DND-41 (cell line): ENCODE measurements around the gene VTI1A.

Experiments used
- ATAC-seq: fragments of 200-7000 bp; cut with Tn5 transposase; 3 replicates; pipeline ENCODE4 v1.9.1; 2021; ENCODE audit warnings: low read depth; ENCODE audit not compliant: insufficient read depth
- DNase-seq: peaks from one replicate; pipeline ENCODE4 v3.0.0-alpha.2; 2020
- H2AFZ ChIP-seq: 2 replicates; pipeline ENCODE4 v1.6.0; 2012; ENCODE audit warnings: low read depth, low read length
- H3K27ac ChIP-seq: 2 replicates; pipeline ENCODE4 v1.5.1; 2012; ENCODE audit warnings: low read length, inconsistent platforms
- H3K27me3 ChIP-seq: fragments of 200-600 bp; sonication (generic); 2 replicates; pipeline ENCODE4 v1.6.0; 2012; ENCODE audit warnings: low read length, mild to moderate bottlenecking, inconsistent platforms; ENCODE audit not compliant: insufficient read depth, poor library complexity
- H3K36me3 ChIP-seq: 2 replicates; pipeline ENCODE4 v1.5.1; 2012; ENCODE audit warnings: low read length, inconsistent platforms; ENCODE audit not compliant: insufficient read depth
- H3K4me1 ChIP-seq: 2 replicates; pipeline ENCODE4 v1.5.1; 2012; ENCODE audit warnings: mild to moderate bottlenecking, low read length; ENCODE audit not compliant: insufficient read depth
- H3K4me2 ChIP-seq: 2 replicates; pipeline ENCODE4 v1.6.0; 2012; ENCODE audit warnings: mild to moderate bottlenecking, moderate library complexity, low read length, inconsistent platforms; ENCODE audit not compliant: insufficient read depth
- H3K4me3 ChIP-seq, 2 experiments: fragments of 200-600 bp in 1 of 2; shearing (Covaris generic) in 1 of 2; 2 replicates each; pipeline ENCODE4 v1.5.1; 2012 to 2016; ENCODE audit warnings: inconsistent platforms in 2 of 2, low read length in 2 of 2, mild to moderate bottlenecking in 2 of 2, low read depth in 1 of 2, moderate library complexity in 1 of 2
- H3K79me2 ChIP-seq: 2 replicates; pipeline ENCODE4 v1.6.0; 2012; ENCODE audit warnings: low read length, inconsistent platforms; ENCODE audit not compliant: insufficient read depth
- H3K9ac ChIP-seq: 2 replicates; pipeline ENCODE4 v1.6.0; 2012; ENCODE audit warnings: low read depth, mild to moderate bottlenecking, inconsistent platforms, low read length, moderate library complexity
- H3K9me3 ChIP-seq: 2 replicates; pipeline ENCODE4 v1.5.1; 2012; ENCODE audit warnings: low read length, moderate library complexity, mild to moderate bottlenecking, inconsistent platforms; ENCODE audit not compliant: insufficient read depth, severe bottlenecking
- H4K20me1 ChIP-seq: 2 replicates; pipeline ENCODE4 v1.6.0; 2012; ENCODE audit warnings: low read length; ENCODE audit not compliant: insufficient read depth
- EZH2 ChIP-seq: IDR thresholded peaks from 3 replicates; pipeline ENCODE4 v1.6.1; 2012; ENCODE audit warnings: borderline replicate concordance, low read depth, mild to moderate bottlenecking, moderate library complexity, low read length, inconsistent platforms; ENCODE audit not compliant: severe bottlenecking
- TF ChIP-seq, protein P1 (sequence below): IDR thresholded peaks from 2 replicates; pipeline ENCODE4 v1.5.1; 2012; ENCODE audit warnings: borderline replicate concordance, low read length, moderate library complexity, mild to moderate bottlenecking; ENCODE audit not compliant: poor library complexity, severe bottlenecking; ENCODE audit errors: extremely low read depth

VTI1A gene

DNA sequence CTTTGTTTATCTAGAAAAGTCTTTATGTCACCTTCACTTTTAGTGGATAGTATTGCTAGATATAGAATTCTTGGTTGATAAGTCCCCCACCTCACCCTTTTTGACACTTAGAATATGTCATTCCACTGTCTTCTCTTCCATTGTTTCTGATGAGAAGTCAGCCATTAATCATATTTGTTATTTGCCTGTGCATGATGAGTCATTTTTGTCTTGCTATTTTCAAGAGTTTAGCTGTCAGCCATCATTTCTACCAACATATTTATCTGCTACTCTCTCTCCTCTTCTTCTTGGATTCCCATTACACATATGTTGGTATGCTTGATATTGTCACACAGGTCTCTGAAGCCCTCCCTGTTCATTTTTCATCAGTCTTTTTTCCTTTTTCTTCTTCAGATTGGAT is 342.2 kb downstream of the VTI1A start:
- Histone ChIP-seq H3K79me2 (no peaks in the 10 kb centered on the region), H4K20me1 (no peaks in the 10 kb centered on the region), H3K9ac (no peak overlapping the region)

DNA sequence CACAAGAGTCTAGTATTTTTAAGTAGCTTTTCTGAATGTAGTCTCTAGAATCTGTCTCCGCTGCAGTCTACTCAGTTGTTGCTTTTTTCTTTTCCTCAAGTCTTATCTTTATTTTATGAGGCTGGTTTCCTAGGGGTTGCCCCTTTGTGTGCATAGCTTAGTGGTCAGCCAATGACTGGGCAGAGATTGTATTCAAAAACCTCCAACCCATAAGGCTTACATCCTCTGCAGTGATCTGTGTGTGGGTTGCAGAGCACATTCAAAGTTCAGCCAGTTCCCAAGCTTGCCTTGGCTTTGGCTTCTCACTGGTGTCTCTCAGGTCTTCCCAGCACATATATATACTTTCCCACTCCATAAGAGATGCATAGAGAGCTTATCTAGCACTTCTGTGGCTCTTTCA is 343.0 kb downstream of the VTI1A start:
- no peak overlapping the region for H3K9ac ChIP-seq
- TF ChIP-seq, protein P1, sequence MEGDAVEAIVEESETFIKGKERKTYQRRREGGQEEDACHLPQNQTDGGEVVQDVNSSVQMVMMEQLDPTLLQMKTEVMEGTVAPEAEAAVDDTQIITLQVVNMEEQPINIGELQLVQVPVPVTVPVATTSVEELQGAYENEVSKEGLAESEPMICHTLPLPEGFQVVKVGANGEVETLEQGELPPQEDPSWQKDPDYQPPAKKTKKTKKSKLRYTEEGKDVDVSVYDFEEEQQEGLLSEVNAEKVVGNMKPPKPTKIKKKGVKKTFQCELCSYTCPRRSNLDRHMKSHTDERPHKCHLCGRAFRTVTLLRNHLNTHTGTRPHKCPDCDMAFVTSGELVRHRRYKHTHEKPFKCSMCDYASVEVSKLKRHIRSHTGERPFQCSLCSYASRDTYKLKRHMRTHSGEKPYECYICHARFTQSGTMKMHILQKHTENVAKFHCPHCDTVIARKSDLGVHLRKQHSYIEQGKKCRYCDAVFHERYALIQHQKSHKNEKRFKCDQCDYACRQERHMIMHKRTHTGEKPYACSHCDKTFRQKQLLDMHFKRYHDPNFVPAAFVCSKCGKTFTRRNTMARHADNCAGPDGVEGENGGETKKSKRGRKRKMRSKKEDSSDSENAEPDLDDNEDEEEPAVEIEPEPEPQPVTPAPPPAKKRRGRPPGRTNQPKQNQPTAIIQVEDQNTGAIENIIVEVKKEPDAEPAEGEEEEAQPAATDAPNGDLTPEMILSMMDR: no peak
- no peak for TF ChIP-seq EZH2
- ATAC-seq (no peak), DNase-seq (no peak)
- H3K79me2 ChIP-seq: no peaks in the 10 kb centered on the region
- no peak overlapping the region for H2AFZ ChIP-seq
- no peaks in the 10 kb centered on the region for H3K4me1 ChIP-seq
- no peak overlapping the region for H3K27ac ChIP-seq
- peaks cover 5% of the 10 kb centered on the region for H3K9me3 ChIP-seq
- no peaks in the 10 kb centered on the region for H4K20me1 ChIP-seq
- H3K27me3 ChIP-seq: no peaks in the 10 kb centered on the region
- H3K4me3 ChIP-seq: no peak overlapping the region
- no peaks in the 10 kb centered on the region for H3K36me3 ChIP-seq
- no peak overlapping the region for H3K4me2 ChIP-seq

More for the DNA sequence above, 342.2 kb downstream of the VTI1A start:
- no peak for TF ChIP-seq EZH2
- TF ChIP-seq, protein P1: no peak
- H3K36me3 ChIP-seq: no peaks in the 10 kb centered on the region
- H3K4me1 ChIP-seq: no peaks in the 10 kb centered on the region
- H3K27ac ChIP-seq: no peak overlapping the region
- no peak overlapping the region for H3K4me3 ChIP-seq
- ATAC-seq: no peak
- H3K9me3 ChIP-seq: peaks cover 5% of the 10 kb centered on the region
- no peak overlapping the region for H2AFZ ChIP-seq
- no peaks in the 10 kb centered on the region for H3K27me3 ChIP-seq
- H3K4me2 ChIP-seq: no peak overlapping the region
- no peak for DNase-seq

- Histone ChIP-seq H2AFZ (no peak overlapping the region), H3K27me3 (no peaks in the 10 kb centered on the region), H3K36me3 (no peaks in the 10 kb centered on the region), H3K9me3 (peaks cover 5% of the 10 kb centered on the region), H3K4me3 (no peak overlapping the region), H3K79me2 (no peaks in the 10 kb centered on the region), H3K4me1 (no peaks in the 10 kb centered on the region), H3K4me2 (no peak overlapping the region), H3K27ac (no peak overlapping the region), H4K20me1 (no peaks in the 10 kb centered on the region), H3K9ac (no peak overlapping the region)
- no peak for DNase-seq
- TF ChIP-seq EZH2: no peak
- TF ChIP-seq, protein P1: no peak
- no peak for ATAC-seq
Measured at GRCh38 chr10:112790921-112791320, 343.9 kb downstream of the VTI1A start.

GRCh38 chr10:112791447-112791846 is 344.4 kb downstream of the VTI1A start:
- H3K4me2 ChIP-seq: no peak overlapping the region
- no peaks in the 10 kb centered on the region for H3K27me3 ChIP-seq
- peaks cover 5% of the 10 kb centered on the region for H3K9me3 ChIP-seq
- no peak overlapping the region for H3K9ac ChIP-seq
- no peaks in the 10 kb centered on the region for H4K20me1 ChIP-seq
- TF ChIP-seq EZH2: no peak
- TF ChIP-seq, protein P1: no peak
- ATAC-seq (no peak), DNase-seq (no peak)
- no peak overlapping the region for H3K4me3 ChIP-seq
- no peak overlapping the region for H3K27ac ChIP-seq
- no peaks in the 10 kb centered on the region for H3K79me2 ChIP-seq
- no peaks in the 10 kb centered on the region for H3K36me3 ChIP-seq
- no peaks in the 10 kb centered on the region for H3K4me1 ChIP-seq
- H2AFZ ChIP-seq: no peak overlapping the region
